Measurements from ENCODE around the gene VPS26C. TPM values are rescaled to one million over a fixed set of nuclear protein-coding genes. Genes with fewer than 3 reads are reported as not detected.

Gene VPS26C
- total and polyA plus RNA-seq, 2 of the 13 experiments (the other 11 are each of a cell fraction or from before 2014, with no cell fraction given) = 30.3 to 39.7 TPM

DNA sequence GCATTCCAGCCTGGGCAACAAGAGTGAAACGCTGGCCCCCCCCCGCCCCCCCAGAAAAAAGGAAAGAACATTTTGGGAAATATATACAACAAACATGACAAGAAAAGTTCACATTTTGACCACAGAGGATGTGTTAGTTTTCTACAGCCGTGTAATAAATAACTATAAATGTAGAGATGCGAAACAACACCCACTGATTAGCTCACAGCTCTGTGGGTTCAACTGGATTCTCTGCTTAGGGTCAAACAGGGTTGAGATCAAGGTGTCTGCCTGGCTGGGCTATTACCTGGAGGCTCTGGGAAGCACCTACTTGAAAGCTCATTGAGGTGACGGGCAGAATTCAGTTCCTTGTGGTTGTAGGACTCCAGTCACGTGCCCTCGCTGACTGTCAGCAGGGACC lies 11.1 kb upstream of the VPS26C start (continued):
- TF ChIP-seq, protein P1, sequence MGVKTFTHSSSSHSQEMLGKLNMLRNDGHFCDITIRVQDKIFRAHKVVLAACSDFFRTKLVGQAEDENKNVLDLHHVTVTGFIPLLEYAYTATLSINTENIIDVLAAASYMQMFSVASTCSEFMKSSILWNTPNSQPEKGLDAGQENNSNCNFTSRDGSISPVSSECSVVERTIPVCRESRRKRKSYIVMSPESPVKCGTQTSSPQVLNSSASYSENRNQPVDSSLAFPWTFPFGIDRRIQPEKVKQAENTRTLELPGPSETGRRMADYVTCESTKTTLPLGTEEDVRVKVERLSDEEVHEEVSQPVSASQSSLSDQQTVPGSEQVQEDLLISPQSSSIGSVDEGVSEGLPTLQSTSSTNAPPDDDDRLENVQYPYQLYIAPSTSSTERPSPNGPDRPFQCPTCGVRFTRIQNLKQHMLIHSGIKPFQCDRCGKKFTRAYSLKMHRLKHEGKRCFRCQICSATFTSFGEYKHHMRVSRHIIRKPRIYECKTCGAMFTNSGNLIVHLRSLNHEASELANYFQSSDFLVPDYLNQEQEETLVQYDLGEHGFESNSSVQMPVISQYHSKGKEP (CRISPR knock-in tag; IDR thresholded peaks at IDR 0.05) = no peak
- no peak for TF ChIP-seq EHMT2 (IDR thresholded peaks at IDR 0.05; ENCODE audit: borderline replicate concordance, low read depth, low read length)

DNA sequence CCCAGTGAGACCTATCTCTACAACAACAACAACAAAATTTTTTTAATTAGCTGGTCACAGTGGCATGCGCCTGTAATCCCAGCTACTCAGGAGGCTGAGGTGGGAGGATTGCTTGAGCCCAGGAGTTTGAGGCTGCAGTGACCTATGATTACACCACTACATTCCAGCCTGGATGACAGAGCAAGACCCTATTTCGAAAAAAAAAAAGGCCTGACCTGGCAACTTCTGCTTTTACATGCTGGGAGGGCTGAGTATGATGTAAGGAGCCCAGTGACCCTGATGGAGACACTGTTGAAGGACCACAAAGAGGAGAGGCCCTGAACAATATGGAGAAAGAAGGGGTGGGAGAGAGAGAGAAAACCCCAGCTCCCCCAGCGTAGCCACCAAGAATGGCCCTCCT lies 9.2 kb upstream of the VPS26C start:
- CTCF ChIA-PET (ENCODE audit: low intra/inter-chr PET ratio, low total read pairs) = no interaction called here

More for the DNA sequence above, 9.2 kb upstream of the VPS26C start:
- Histone ChIP-seq H3K4me3 (replicated peaks in 1 of 3; ENCODE audit: insufficient read depth in 1 of 3, low read depth in 2 of 3, low read length in 3 of 3) (no peak overlapping the region), H3K36me3 (replicated peaks in 1 of 2; ENCODE audit: control insufficient read depth in 1 of 2, insufficient read depth in 2 of 2, low read length in 2 of 2) (no peaks in the 10 kb centered on the region), H4K20me1 (ENCODE audit: insufficient read depth, low read length) (no peaks in the 10 kb centered on the region), H3K27ac (ENCODE audit: extremely low read length, insufficient read depth, low read length) (no peak overlapping the region), H3K4me2 (ENCODE audit: low read depth, low read length) (no peak overlapping the region), H3K79me2 (ENCODE audit: insufficient read depth, low read length) (no peaks in the 10 kb centered on the region), H2AFZ (ENCODE audit: low read length) (no peak overlapping the region), H3K9me3 (ENCODE audit: low read length) (no peaks in the 10 kb centered on the region), H3K4me1 (ENCODE audit: insufficient read depth, low read length) (peaks cover 4% of the 10 kb centered on the region; the same call in 1 of the 2 replicates), H3K27me3 (ENCODE audit: control insufficient read depth in 1 of 2, insufficient read depth in 2 of 2, low read length in 2 of 2) (peaks cover 0 to 2% of the 10 kb centered on the region in 2 experiments; a peak in 1 of 5 replicates), H3K9ac (ENCODE audit: insufficient read depth, low read depth, low read length) (no peak overlapping the region)
- in situ Hi-C loops (cut with HindIII; ENCODE audit: extremely low pct_ligation_motif_present, low pct_unique_long_range_greater_than_20kb) (no loop called here), intact Hi-C loops (cut with micrococcal nuclease; ENCODE audit: unreplicated experiment) (no loop called here)
- BruUV-seq (replicated peaks) = no TSS peak
- FAIRE-seq = no peak
- 53% methylated on average over 3 of the region's 3 CpGs for WGBS (ENCODE audit: low lambda C conversion rate)
- POLR2A ChIA-PET = interaction anchor here (1.7 kb wide), 1 partner anchor 8 kb away, joined by 4 read pairs; no protein-coding TSS in a partner anchor
- TF ChIP-seq RXRA (CRISPR knock-in tag; IDR thresholded peaks at IDR 0.05) = no peak
- TF ChIP-seq, protein P2, sequence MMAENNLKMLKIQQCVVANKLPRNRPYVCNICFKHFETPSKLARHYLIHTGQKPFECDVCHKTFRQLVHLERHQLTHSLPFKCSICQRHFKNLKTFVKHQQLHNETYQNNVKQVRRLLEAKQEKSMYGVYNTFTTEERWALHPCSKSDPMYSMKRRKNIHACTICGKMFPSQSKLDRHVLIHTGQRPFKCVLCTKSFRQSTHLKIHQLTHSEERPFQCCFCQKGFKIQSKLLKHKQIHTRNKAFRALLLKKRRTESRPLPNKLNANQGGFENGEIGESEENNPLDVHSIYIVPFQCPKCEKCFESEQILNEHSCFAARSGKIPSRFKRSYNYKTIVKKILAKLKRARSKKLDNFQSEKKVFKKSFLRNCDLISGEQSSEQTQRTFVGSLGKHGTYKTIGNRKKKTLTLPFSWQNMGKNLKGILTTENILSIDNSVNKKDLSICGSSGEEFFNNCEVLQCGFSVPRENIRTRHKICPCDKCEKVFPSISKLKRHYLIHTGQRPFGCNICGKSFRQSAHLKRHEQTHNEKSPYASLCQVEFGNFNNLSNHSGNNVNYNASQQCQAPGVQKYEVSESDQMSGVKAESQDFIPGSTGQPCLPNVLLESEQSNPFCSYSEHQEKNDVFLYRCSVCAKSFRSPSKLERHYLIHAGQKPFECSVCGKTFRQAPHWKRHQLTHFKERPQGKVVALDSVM (CRISPR knock-in tag; IDR thresholded peaks at IDR 0.05) = peak; percentile 45; the same call in 1 of the 2 replicates
- TF ChIP-seq RBM39 (IDR thresholded peaks at IDR 0.05; ENCODE audit: low read depth, low read length, poor library complexity, severe bottlenecking) = no peak
- no peak for ATAC-seq
- no peak for DNase-seq (ENCODE audit: low spot score)

All from HepG2 (cell line).